Adipose tissue (tissue), 3 donors: ENCODE results near the gene ZNF777. TPM values are rescaled to one million over a fixed set of nuclear protein-coding genes. Genes with fewer than 3 reads are reported as not detected.

Experiments used
- H3K27ac ChIP-seq: one replicate; pipeline ENCODE4 v1.5.1; 2013; ENCODE audit warnings: low read depth, low read length
- WGBS, 3 donors: extraction: QIAGEN DNeasy Blood & Tissue Kit; methylation state at CpG; one replicate each; pipeline ENCODE4 v1.1.7; 2013; 5-methylcytosine and 5-hydroxymethylcytosine counted together
- polyA plus RNA-seq, 3 donors: library from polyadenylated mRNA; stranded (reverse); fragments of 200-250 nt; gene quantifications; one replicate each; pipeline ENCODE4 v1.2.3, GENCODE V29; 2013
- donor health status: healthy with polysubstance abuse.
- donor health status: Bipolar disorder and iron deficiency.
- donor health status: healthy.

The ZNF777 gene
- polyA plus RNA-seq, 3 donors: 4.6 to 8.1 (median 4.8) TPM

GRCh38 chr7:149478754-149479153 is 17.9 kb upstream of the ZNF777 start:
- WGBS, 3 donors: 97 to 100% (median 100%) methylated on average over 1 of the region's 1 CpG

GRCh38 chr7:149477494-149478443 is 16.9 kb upstream of the ZNF777 start:
- WGBS, 3 donors: 94 to 96% (median 95%) methylated on average over 18 of the region's 18 CpGs
- H3K27ac ChIP-seq: no peak overlapping the region

More at GRCh38 chr7:149478754-149479153, 17.9 kb upstream of the ZNF777 start:
- no peak overlapping the region for H3K27ac ChIP-seq

GRCh38 chr7:149476791-149477190 is 15.9 kb upstream of the ZNF777 start:
- no peak overlapping the region for H3K27ac ChIP-seq
- WGBS, 3 donors: 96 to 97% (median 96%) methylated on average over 12 of the region's 12 CpGs

- no peak overlapping the region for H3K27ac ChIP-seq
- 91 to 94% (median 92%) methylated on average over 21 of the region's 21 CpGs for WGBS, 3 donors
Observed at GRCh38 chr7:149475121-149476045, 14.5 kb upstream of the ZNF777 start.

GRCh38 chr7:149474309-149475120 is 13.7 kb upstream of the ZNF777 start:
- WGBS, 3 donors: 92 to 96% (median 96%) methylated on average over 64 to 77 of the region's 77 CpGs
- H3K27ac ChIP-seq: no peak overlapping the region

GRCh38 chr7:149473251-149473650 is 12.4 kb upstream of the ZNF777 start:
- 92 to 94% (median 93%) methylated on average over 6 of the region's 6 CpGs for WGBS, 3 donors
- no peak overlapping the region for H3K27ac ChIP-seq

- 94 to 99% (median 99%) methylated on average over 6 of the region's 6 CpGs for WGBS, 3 donors
- no peak overlapping the region for H3K27ac ChIP-seq
Observed at GRCh38 chr7:149471289-149471953, 10.6 kb upstream of the ZNF777 start.

- H3K27ac ChIP-seq: no peak overlapping the region
- WGBS, 3 donors: 87 to 95% (median 92%) methylated on average over 8 of the region's 8 CpGs
Observed at GRCh38 chr7:149469806-149470205, 8.9 kb upstream of the ZNF777 start.

- H3K27ac ChIP-seq: no peak overlapping the region
- WGBS, 3 donors: 68 to 72% (median 72%) methylated on average over 5 of the region's 5 CpGs
Observed at GRCh38 chr7:149468208-149468607, 7.3 kb upstream of the ZNF777 start.

GRCh38 chr7:149467321-149467859 is 6.5 kb upstream of the ZNF777 start:
- no peak overlapping the region for H3K27ac ChIP-seq
- 67 to 89% (median 87%) methylated on average over 1 of the region's 1 CpG for WGBS, 3 donors

- H3K27ac ChIP-seq: no peak overlapping the region
Observed at GRCh38 chr7:149466364-149466763, 5.5 kb upstream of the ZNF777 start.

GRCh38 chr7:149463500-149464161 is 2.8 kb upstream of the ZNF777 start:
- WGBS, 3 donors: 73 to 85% (median 83%) methylated on average over 1 of the region's 1 CpG
- H3K27ac ChIP-seq: no peak overlapping the region

- H3K27ac ChIP-seq: no peak overlapping the region
- 80 to 92% (median 88%) methylated on average over 9 of the region's 9 CpGs for WGBS, 3 donors
Observed at GRCh38 chr7:149462101-149462520, 1.2 kb upstream of the ZNF777 start.

- 1 to 3% (median 1%) methylated on average over 74 to 144 of the region's 145 CpGs for WGBS, 3 donors
- no peak overlapping the region for H3K27ac ChIP-seq
Observed at GRCh38 chr7:149459540-149460452, 1.1 kb downstream of the ZNF777 start.

GRCh38 chr7:149459201-149459539 is 1.7 kb downstream of the ZNF777 start:
- H3K27ac ChIP-seq: no peak overlapping the region
- 18 to 43% (median 23%) methylated on average over 17 of the region's 17 CpGs for WGBS, 3 donors

GRCh38 chr7:149458235-149458634 is 2.6 kb downstream of the ZNF777 start:
- 79 to 92% (median 86%) methylated on average over 3 of the region's 3 CpGs for WGBS, 3 donors
- H3K27ac ChIP-seq: no peak overlapping the region
